Lower leg skin (tissue), 4 donors: ENCODE measurements around the gene GRK1. TPM values are rescaled to one million over a fixed set of nuclear protein-coding genes. Genes with fewer than 3 reads are reported as not detected.

Experiments used
- DNase-seq, 2 donors: peaks; one replicate each; pipeline ENCODE4 v3.0.0-alpha.2; 2019; ENCODE audit warnings: low spot score in 2 of 2
- H3K4me3 ChIP-seq: fragments of 200-600 bp; sonication (generic); 2 replicates; pipeline ENCODE4 v1.5.1; 2017; ENCODE audit warnings: mild to moderate bottlenecking, low read depth; ENCODE audit not compliant: poor library complexity, severe bottlenecking
- CTCF ChIP-seq, 3 donors: fragments of 450-650 bp; IDR thresholded peaks; one replicate each; pipeline ENCODE4 v1.5.1; 2016; ENCODE audit warnings: antibody characterized with exemption in 3 of 3, mild to moderate bottlenecking in 3 of 3, moderate library complexity in 2 of 3
- POLR2A ChIP-seq, 2 donors: fragments of 450-650 bp; IDR thresholded peaks; one replicate each; pipeline ENCODE4 v1.6.1; 2016 to 2017; ENCODE audit warnings: antibody characterized with exemption in 2 of 2, mild to moderate bottlenecking in 1 of 2, moderate library complexity in 1 of 2
- WGBS, 2 donors: methylation state at CpG; one replicate each; pipeline ENCODE4 v1.1.5; 2018; 5-methylcytosine and 5-hydroxymethylcytosine counted together
- intact Hi-C: fragments of 100-400 bp; cut with DNase I; formaldehyde crosslinking; loops from one replicate; pipeline ENCODE4 v1.15.0; 2023; ENCODE audit warnings: low total_unique reads
- total RNA-seq, 4 donors: library from RNA; depleted of rRNA; stranded (reverse); fragments of >200 nt; gene quantifications; one replicate each; pipeline ENCODE4 v1.1.0, GENCODE V29; 2016

The GRK1 gene
- total RNA-seq, 4 donors from 2014 or later: not detected

DNA sequence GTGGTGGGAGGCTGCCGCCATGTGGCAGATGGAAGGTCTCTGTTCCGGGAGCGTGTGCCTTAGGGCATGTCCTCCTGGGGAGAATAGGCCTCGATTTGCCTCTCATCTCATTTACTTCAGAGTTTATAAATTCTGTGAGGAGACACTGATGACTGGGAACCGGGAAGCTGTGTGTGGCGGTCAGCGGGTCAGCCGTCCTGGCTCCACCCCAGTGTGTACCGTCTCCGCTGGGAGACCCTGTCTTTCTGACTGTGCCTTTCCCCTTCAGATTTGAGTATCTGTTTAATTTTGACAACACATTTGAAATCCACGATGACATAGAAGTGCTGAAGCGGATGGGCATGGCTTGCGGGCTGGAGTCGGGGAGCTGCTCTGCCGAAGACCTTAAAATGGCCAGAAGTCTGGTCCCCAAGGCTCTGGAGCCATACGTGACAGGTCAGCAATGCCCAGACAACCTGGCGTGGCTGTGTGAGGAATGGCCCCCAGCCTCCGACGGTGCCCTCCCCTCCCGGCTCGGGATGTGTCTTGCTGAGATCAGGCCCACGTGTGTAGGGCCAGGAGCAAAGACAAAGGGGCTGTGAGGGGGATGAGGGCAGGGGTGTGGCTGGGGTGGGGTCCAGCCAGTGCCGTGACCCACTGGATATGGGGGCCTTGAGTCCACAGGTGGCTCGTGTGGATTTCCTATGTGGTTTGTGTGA is 30.6 kb upstream of the GRK1 start:
- 96 to 97% methylated on average over 24 of the region's 24 CpGs for WGBS, 2 donors
- intact Hi-C loops: no loop called here
- no peak for TF ChIP-seq CTCF (IDR thresholded peaks at IDR 0.05)
- TF ChIP-seq POLR2A (IDR thresholded peaks at IDR 0.05): no peak
- DNase-seq: peak in 1 of 2 donors; percentile 72
- H3K4me3 ChIP-seq: no peak overlapping the region

- TF ChIP-seq CTCF (IDR thresholded peaks at IDR 0.05): no peak
- TF ChIP-seq POLR2A (IDR thresholded peaks at IDR 0.05): no peak
- DNase-seq: peak in 1 of 2 donors; percentile 79
- H3K4me3 ChIP-seq: no peak overlapping the region
- WGBS, 2 donors: 93 to 94% methylated on average over 30 of the region's 30 CpGs
- intact Hi-C loops: no loop called here
Observed at GRCh38 chr13:113637262-113638160, 29.5 kb upstream of the GRK1 start.

- TF ChIP-seq CTCF (IDR thresholded peaks at IDR 0.05): no peak
- TF ChIP-seq POLR2A (IDR thresholded peaks at IDR 0.05): no peak
- H3K4me3 ChIP-seq: no peak overlapping the region
- WGBS, 2 donors: 98% methylated on average over 37 of the region's 37 CpGs
- intact Hi-C loops: no loop called here
- DNase-seq: peak in 1 of 2 donors; percentile 34
Observed at GRCh38 chr13:113638173-113638746, 28.8 kb upstream of the GRK1 start.

DNA sequence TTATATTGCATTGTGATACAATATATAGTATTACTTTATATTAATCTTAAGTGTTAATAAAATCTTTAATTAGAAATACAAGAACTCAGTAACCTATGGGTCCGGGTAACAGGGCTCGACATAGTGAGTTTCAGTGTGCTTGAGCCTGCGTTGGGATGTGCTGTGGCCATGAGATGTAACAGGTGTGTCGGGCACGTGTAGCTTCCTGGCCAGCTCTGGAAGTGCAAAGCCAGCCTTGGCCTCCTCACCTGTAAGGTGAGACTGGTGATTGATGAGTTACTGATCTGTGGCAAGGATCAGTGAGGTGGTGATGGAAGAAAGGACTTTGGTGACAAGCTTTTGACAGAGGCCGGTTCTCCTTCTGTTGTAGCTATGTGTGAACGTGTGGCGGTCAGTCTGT is 28.2 kb upstream of the GRK1 start:
- H3K4me3 ChIP-seq: no peak overlapping the region
- WGBS, 2 donors: 96 to 97% methylated on average over 8 of the region's 8 CpGs
- peak in 1 of 2 donors; percentile 26 for DNase-seq
- no peak for TF ChIP-seq POLR2A (IDR thresholded peaks at IDR 0.05)
- TF ChIP-seq CTCF (IDR thresholded peaks at IDR 0.05): no peak
- intact Hi-C loops: no loop called here

- 86 to 90% methylated on average over 27 of the region's 27 CpGs for WGBS, 2 donors
- H3K4me3 ChIP-seq: no peak overlapping the region
- no peak for TF ChIP-seq POLR2A (IDR thresholded peaks at IDR 0.05)
- no peak for TF ChIP-seq CTCF (IDR thresholded peaks at IDR 0.05)
- peak in 1 of 2 donors; percentile 53 for DNase-seq
- intact Hi-C loops: no loop called here
Observed at GRCh38 chr13:113639616-113640262, 27.3 kb upstream of the GRK1 start.
